Activated CD4-positive, alpha-beta T cell treated with anti-CD3 and anti-CD28 coated beads, Interleukin-2, amount 50 U/mL, for 4 hours (primary cell): ENCODE measurements around the gene FGF11.

ENCODE experiments used
- DNase-seq, 2 experiments: peaks; one replicate each; pipeline ENCODE4 v3.0.0-alpha.2; 2020

FGF11 gene

GRCh38 chr17:7435676-7436555 lies 3.4 kb upstream of the FGF11 start:
- peak; percentile 49 to 53 for DNase-seq

- peak; percentile 69 to 74 for DNase-seq
These were observed 2.5 kb upstream of the FGF11 start for GRCh38 chr17:7436556-7437368.

DNA sequence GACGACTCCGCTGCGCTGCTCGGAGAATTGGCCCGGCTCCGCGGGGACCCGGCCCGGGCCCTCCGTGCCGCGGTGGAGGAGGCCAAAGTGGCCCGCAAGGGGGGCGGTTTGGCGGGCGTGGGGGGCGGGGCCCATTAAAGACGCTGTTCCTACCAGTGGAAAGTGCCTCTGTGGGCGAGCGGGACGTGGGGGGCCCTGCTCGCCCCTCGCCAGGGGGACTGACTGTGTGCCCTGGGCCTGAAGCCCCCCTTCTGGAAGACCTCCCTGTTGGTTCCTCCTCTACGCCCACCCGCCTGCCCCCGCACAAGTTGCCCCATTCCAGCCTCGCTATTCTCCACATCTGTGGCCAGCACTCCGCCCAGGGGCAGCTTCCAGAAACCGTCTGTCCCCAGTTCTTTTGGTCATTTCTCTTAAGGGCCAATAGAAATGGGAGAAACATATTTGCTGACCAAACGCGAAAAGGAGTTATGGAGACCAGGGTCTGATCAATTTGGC lies 1.9 kb upstream of the FGF11 start:
- no peak for DNase-seq

DNA sequence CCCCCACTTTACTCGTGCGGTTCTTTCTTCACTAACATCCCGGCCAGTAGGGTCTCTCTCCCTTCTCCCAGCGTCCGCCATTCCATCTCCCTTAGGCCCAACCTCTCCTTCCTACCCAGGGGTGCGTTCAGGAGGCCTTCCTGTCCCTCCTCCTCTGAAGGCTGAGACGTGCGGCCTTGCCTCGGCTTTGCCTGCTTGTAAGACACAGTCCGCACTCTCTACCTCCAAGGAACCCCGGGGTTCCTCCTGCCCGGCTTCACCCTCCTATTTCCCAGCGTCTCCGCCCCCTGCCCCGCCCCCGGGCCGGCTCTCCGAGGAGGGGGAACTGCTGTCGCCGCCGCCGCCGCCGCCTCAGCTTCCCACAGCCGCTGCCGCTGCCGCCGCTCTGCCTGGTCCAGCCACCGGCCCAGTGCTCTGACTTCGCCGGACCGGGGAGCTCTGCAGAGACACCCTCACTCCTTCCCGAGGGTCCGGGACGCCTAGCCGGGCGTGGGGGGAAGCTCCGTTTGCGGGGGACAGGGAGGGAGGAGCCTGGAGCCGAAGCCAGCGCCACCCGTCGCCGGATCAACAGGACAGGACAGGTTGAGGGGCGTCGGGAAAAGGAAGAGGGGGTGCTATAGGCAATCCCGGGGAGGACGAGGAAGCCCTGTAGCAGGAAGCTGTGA lies 1.2 kb upstream of the FGF11 start:
- peak; percentile 51 to 60 for DNase-seq

- DNase-seq, result no peak
These were observed 454 bp upstream of the FGF11 start for GRCh38 chr17:7438656-7439460.

DNA sequence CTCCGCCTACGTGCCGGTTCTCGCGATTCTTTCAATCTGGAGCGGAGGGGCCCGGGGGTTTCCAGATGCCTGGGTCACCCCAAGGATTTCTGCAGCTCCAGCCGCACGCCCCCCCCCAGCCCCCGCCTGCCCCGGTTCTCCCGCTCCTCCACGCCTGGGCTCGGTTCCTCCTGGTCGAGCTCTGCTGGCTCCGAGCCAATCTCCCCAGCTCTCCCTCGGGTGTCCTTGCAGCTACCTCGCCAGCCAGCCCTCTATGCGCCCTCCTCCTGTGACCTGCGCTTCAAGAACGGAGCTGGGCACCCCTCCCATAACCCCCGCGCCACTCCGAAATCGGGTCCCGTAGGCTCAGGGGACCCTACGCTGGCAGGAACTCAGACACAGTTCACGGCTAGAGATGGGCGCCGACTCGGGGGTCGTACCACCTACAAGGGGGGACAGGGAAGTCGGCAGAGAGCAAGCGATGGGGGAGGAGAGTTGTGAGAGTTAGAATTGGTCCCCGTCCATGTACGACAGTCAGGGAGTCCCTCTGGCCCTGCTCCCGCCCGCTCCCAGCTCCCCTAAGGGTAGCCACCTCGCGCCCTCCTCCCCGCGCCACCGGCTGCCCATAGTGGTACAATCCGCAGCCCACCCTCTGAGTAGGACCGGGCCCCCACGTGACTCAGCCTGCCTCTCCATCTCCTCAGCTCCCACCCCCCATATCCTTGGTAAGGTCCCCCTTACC lies 961 bp downstream of the FGF11 start:
- DNase-seq, result no peak

- DNase-seq, result no peak
These were observed 1.5 kb downstream of the FGF11 start for GRCh38 chr17:7440834-7441195.

- no peak for DNase-seq
These were observed 2.0 kb downstream of the FGF11 start for GRCh38 chr17:7441266-7441665.

DNA sequence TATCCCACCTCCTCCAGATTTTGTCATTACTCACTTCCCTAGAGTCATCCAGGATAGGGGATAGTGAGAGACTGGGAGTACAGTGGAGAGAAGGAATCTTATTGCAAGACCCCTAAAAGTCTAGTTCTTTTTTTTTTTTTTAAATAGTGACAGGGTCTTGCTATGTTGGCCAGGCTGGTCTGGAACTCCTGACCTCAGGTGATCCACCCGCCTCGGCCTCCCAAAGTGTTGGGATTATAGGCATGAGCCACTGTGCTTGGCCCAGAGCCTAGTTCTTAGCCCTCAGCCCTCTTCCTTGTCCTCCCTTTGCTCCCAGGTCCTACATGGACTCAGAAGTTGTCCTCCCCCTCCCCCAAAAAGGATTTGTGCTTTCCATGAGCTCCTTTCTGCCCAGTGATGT lies 2.8 kb downstream of the FGF11 start:
- no peak for DNase-seq

DNA sequence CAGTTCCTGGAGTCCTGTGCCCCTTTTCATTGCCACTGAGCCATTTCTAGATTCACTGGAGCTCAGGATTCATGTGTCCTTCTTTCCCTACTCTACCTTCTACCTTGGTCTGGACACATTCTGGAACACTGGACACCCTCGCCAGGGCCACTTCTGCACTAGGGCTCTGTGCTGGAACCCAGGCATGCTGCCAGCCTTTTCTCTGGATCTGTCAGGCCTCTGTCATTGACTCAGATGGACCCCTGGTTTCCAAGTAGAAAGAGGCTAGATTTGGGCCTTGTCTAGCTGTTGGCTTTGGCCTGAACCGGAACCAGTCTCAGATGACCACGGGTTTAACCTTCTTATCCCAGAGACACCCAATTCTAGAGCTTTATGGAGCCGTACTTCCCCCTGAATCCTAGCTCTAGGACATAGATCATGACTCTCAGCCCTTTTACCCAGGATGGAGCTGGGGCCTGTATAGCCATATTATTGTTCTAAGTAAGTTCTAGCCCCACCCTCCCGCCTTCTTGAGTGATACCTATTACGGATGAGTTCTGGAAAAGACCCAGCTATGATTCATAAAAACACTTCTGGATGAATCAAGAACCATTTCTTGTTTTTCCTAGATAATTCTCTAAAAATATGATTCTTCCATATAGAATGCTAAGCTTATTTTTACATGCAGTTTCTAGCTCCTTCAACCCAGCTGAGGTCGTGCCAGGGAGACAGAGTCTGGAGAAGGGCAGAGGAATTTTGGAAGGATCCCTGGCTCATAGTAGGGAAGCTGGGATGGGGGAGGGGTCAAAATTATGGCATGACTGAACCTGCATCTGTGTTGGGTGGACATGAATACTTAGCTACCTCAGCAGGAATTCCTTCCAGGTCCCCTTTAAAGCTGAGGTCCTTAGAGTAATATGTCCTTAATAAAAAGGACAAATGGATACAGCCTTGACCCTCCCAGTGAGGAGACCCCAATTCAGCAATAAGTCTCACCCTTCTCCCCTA lies 4.5 kb downstream of the FGF11 start:
- DNase-seq, result no peak

- DNase-seq, result no peak
These were observed 5.6 kb downstream of the FGF11 start, which contains the start of gene CHRNB1 for GRCh38 chr17:7444682-7445618. Gene CHRNB1, plus strand, starts transcription at chr17:7445061. Its CDS starts 67 bp downstream, at chr17:7445128.

GRCh38 chr17:7445619-7445968 lies 6.3 kb downstream of the FGF11 start:
- no peak for DNase-seq

- no peak for DNase-seq
These were observed 9.1 kb downstream of the FGF11 start for GRCh38 chr17:7448461-7448860.

- DNase-seq, result no peak
These were observed 20.7 kb downstream of the FGF11 start for GRCh38 chr17:7459961-7460545.

DNA sequence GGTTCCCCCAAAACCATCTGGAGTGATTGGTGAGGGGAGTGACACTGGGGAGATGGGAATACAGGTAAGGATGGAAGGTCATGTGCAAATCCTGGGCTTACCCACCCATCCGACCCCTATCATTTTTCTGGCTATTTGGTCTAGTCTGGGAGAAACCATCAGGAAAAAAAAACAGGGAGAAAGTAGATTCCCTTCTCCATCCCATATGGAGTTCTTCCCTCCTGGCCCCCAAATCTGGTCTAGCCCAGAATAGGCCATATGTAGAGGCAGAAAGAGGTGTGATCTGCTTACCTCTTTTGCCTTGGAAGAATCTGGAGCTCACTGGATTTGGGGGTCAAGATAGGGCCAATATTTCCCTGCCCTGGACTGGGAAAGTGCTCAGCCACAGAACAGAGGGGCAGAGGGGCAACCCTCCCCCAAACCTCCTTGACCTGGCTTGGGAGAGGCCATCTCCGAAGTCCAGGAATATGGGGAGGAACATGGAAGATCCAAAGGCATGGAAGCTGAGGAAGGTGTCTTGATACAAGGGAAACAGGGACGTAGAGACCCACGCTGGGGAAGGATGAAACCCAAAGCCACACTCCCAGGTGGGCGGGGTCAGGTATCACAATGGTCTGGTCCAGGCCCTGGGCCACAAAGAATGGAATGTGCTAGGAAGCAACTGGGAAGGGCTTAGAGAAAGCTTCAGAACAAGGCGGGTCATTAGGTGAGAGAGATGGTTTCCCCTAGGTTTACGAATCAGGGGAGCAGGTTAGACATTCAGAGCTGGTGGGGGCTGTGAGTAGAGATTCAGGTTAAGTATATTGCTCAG lies 21.7 kb downstream of the FGF11 start:
- DNase-seq, result no peak

DNA sequence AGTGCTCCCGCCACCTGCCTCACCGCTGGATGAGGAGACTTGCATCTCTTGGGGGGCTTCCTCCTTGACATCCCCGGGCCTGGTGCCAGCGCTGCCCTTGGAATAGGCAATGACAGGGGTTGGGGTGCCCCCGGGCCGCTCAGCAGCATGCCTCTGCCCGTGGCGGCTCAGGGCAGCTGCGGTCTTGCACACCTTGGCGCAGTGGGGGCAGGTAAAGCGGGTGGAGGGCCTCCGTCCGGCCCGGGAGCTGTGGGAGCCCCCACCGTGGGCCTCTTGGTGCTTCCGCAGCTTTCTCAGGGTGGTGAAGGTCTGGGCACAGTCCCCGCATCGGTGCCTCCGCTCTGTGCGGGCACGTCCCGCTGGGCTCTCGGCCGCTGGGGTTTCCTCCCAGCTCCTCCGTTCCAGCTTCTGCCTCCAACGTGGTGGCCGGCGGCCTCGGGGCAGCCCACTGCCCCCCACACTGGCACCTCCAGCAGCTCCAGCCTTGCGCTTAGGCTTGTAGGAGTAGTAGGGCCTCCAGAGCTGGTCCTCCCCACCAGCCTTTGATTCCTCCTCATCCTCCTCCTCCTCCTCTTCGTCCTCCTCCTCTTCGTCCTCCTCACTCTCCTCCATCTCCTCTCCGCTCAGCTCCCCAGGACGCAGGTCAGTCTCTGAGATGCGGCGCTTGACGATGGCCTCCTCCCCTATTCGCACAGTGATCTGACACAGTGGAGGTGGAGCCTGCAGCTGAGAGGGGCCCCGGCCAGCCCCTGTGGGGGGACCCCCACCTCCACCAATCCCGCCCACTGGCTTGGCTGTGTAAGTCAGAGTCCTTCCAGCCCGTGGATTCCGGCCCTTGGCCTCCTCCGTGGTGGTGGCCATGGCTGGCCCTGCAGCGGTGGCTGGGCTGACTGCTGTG lies 23.4 kb downstream of the FGF11 start:
- DNase-seq, result no peak

DNA sequence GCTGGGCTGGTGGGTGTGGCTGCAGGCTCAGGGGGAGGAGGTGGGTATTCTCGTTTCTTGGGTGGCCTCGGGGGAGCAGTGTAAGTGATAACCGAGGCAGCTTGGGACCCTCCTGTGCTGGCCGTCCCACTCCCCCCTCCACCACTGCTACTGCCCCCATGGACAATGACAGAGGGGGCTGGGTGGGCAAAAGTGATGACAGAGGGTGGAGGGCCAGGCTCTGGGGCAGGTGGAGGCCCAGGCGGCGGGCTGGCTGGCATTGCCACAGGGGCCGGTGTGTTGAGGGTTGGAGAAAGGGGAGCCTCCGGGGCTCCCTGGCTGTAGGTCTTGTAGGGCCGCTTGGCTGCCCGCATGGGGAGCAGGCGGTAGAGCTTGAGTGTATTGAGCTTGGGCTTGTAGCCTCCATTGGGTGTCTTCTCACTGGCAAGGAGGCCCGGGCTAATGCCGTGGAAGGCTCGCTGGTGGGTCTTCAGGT lies 24.1 kb downstream of the FGF11 start:
- no peak for DNase-seq
